ENCODE results near the gene LRRC8B.

LRRC8B gene

GRCh38 chr1:89637496-89637895 lies 112.9 kb downstream of the LRRC8B start:
- DNase-seq = no peak

DNA sequence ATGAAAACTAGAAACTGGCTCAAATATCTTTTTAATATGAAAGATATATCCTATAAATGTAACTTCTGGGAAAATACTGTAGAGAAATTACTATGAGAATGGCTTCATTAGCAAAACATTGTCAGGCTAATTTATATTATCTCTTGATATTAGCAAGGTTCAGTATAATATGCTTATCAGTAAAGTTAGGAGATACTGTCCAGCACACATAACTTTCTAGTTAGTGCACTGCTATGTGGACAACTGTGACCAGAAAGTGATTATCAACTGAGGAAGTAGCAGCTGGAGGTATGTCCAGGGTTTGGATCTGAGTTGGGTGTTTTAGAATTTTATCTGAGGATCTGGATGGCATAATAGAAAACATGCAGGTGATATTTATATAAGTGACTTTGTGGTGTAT lies 115.8 kb downstream of the LRRC8B start:
- no peak for DNase-seq

GRCh38 chr1:89641781-89642180 lies 117.2 kb downstream of the LRRC8B start:
- no peak for DNase-seq

GRCh38 chr1:89643577-89643976 lies 118.9 kb downstream of the LRRC8B start:
- no peak for DNase-seq

DNA sequence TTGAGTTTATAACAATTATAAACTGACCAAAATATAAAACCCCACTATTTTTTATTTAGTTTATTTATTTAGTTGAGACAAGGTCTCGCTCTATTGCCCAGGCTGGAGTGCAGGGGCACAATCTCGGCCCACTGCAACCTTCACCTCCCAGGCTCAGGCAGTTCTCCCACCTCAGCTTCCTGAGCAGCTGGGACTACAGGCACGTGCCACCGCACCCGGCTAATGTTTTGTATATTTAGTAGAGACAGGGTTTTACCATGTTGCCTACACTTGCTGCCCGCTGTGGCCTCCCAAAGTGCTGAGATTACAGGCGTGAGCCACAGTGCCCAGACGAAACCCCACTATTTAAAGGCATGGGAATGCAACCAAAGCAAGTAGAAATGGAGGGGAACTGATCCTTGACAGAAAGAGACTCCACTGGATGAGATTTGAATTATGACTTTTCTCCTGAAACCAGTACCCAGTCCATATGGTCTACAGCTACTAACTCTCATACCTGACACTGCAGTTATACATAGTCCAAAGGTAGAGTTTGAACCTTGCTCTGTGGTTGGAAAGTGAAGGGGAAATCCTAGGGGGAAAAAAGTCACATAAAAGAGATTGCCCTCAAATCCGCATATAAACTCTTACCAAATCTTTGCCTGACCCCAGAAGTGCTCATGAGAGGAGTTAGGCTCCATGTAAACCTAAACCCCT lies 119.6 kb downstream of the LRRC8B start:
- DNase-seq = no peak

- DNase-seq = no peak
Measured at GRCh38 chr1:89646259-89646658, 121.6 kb downstream of the LRRC8B start.
